Activated T-cell treated with anti-CD3 and anti-CD28 coated beads, Interleukin-2, amount 50 U/mL, for 24 hours (primary cell): ENCODE measurements around the gene MEIS2.

Experiments
- DNase-seq: peaks from one replicate; pipeline ENCODE4 v3.0.0-alpha.2; 2020
- H3K27ac Mint-ChIP-seq: 2 replicates; pipeline ENCODE4 v1.8.0; 2020; ENCODE audit warnings: mild to moderate bottlenecking, mixed read lengths
- H3K27me3 Mint-ChIP-seq: 2 replicates; pipeline ENCODE4 v1.8.0; 2020; ENCODE audit warnings: mixed read lengths
- H3K36me3 Mint-ChIP-seq: 2 replicates; pipeline ENCODE4 v1.8.0; 2020; ENCODE audit warnings: low read depth, mixed read lengths
- H3K4me1 Mint-ChIP-seq: 2 replicates; pipeline ENCODE4 v1.8.0; 2020; ENCODE audit warnings: low read depth, mixed read lengths
- H3K4me3 Mint-ChIP-seq: 2 replicates; pipeline ENCODE4 v1.8.0; 2020; ENCODE audit warnings: mild to moderate bottlenecking, moderate library complexity, mixed read lengths
- H3K9me3 Mint-ChIP-seq: 2 replicates; pipeline ENCODE4 v1.8.0; 2020; ENCODE audit warnings: mixed read lengths

MEIS2 gene

GRCh38 chr15:37014137-37014536, 86.2 kb downstream of the MEIS2 start:
- Mint-ChIP-seq H3K27ac (no peak overlapping the region), H3K4me3 (no peak overlapping the region), H3K36me3 (no peaks in the 10 kb centered on the region), H3K4me1 (no peaks in the 10 kb centered on the region), H3K27me3 (peaks cover 3% of the 10 kb centered on the region), H3K9me3 (no peaks in the 10 kb centered on the region)
- DNase-seq = no peak

GRCh38 chr15:37010595-37010994, 89.8 kb downstream of the MEIS2 start:
- Mint-ChIP-seq H3K4me3 (no peak overlapping the region), H3K9me3 (no peaks in the 10 kb centered on the region), H3K36me3 (no peaks in the 10 kb centered on the region), H3K27me3 (peaks cover 3% of the 10 kb centered on the region), H3K4me1 (no peaks in the 10 kb centered on the region), H3K27ac (no peak overlapping the region)
- no peak for DNase-seq

- no peaks in the 10 kb centered on the region for H3K36me3 Mint-ChIP-seq
- H3K27me3 Mint-ChIP-seq = peaks cover 3% of the 10 kb centered on the region
- no peak for DNase-seq
- H3K27ac Mint-ChIP-seq = no peak overlapping the region
- H3K4me1 Mint-ChIP-seq = no peaks in the 10 kb centered on the region
- peaks cover 3% of the 10 kb centered on the region for H3K9me3 Mint-ChIP-seq
- no peak overlapping the region for H3K4me3 Mint-ChIP-seq
These were observed 91.1 kb downstream of the MEIS2 start for GRCh38 chr15:37009288-37009687.

DNA sequence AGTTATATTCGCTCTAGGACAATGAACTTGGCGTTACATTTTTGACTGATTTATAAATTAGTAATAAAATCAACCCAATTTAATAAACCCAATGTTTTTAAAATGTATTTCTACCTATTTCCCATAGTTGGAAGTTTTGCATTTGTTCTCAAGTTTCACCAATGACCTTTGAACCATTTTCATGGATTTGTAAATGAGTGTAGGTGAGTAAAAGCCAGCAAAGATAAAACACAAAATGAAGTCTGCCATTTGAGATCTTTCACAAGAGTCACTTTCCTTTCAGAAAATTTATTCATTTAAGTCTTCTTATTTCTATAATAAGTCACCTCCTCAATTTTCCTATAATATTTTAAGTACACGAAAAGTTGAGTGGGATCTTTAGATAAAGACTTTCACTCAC, 92.1 kb downstream of the MEIS2 start:
- Mint-ChIP-seq H3K27me3 (no peaks in the 10 kb centered on the region), H3K36me3 (no peaks in the 10 kb centered on the region), H3K9me3 (peaks cover 3% of the 10 kb centered on the region), H3K27ac (no peak overlapping the region), H3K4me3 (no peak overlapping the region), H3K4me1 (no peaks in the 10 kb centered on the region)
- no peak for DNase-seq

DNA sequence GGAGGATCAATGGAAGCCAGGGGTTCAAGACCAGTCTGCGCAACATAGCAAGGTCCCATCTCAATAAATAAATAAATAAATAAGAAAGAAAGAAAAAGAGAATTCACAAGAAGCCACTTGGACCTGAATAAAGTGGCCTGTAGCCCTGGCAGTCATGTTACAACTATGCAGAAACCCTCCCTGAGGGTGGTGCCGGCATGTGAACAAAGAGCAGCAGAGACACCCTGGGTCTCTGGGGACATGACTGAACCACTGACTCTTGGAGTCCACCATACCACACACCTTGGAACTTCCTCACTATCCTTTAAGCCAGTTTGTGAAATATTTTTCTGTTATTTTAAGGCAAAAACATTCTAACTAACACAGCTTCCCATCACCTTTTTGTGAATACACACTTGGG, 93.0 kb downstream of the MEIS2 start:
- Mint-ChIP-seq H3K9me3 (peaks cover 3% of the 10 kb centered on the region), H3K36me3 (no peaks in the 10 kb centered on the region), H3K4me3 (no peak overlapping the region), H3K4me1 (no peaks in the 10 kb centered on the region), H3K27ac (no peak overlapping the region), H3K27me3 (no peaks in the 10 kb centered on the region)
- DNase-seq = no peak

DNA sequence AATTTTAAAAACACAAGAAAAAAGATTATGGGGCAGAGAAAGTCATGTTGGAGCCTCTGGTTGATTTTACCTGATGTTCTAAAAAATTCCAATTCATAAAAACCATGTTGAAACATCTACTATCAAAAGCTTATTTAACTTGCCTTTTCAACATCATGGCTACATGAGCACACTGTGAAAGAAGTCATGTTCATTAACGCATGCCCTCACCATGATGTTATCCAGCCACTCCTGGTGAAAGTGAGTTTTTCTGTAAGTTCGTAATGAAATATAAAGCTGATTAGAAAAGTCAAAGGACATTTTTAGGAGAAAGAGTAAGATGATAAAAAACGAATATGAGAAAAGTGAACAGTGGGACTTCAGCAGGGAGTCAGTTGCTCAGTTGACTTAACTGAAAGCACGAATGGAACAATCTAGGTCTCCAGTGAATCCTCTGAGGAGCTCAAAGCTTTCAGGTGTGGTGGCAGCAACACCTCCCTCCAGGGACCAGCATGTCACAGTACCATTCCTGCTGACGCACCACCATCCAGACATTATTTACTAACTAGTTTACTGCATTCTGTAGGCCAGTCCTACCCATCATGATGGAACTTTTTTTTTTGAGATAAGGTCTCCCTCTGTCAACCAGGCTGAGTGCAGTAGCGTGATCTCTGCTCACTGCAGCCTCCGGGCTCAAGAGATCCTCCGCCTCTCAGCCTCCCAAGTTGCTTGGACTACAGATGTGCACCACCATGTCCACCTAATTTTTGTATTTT, 95.2 kb downstream of the MEIS2 start:
- Mint-ChIP-seq H3K27ac (no peak overlapping the region), H3K4me3 (no peak overlapping the region), H3K4me1 (no peaks in the 10 kb centered on the region), H3K9me3 (peaks cover 3% of the 10 kb centered on the region), H3K27me3 (no peaks in the 10 kb centered on the region), H3K36me3 (no peaks in the 10 kb centered on the region)
- DNase-seq = no peak

DNA sequence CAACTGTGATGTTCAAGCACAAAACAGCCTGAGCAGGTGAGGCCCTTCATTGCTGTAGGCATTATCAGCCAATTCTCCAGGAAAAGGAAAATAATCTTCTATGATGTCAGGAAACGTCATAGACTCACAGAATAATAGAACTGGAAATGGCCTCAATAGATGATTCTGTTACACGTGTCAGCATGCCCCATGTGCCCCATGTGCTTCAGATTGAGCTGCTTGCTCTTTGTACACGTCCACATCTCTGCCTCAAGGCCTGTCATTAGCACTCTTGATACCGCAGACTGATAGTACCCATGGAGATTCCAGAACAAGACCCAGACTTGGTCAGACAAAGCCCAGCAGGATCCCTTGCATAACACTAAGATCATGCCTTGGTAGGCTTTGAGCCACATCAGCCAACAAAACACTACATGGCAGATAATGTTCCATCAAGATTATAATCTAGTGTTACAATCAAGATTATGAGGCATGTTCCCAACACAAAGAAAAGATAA, 95.9 kb downstream of the MEIS2 start:
- H3K9me3 Mint-ChIP-seq = peaks cover 3% of the 10 kb centered on the region
- no peak overlapping the region for H3K4me3 Mint-ChIP-seq
- H3K27ac Mint-ChIP-seq = no peak overlapping the region
- no peak for DNase-seq
- H3K36me3 Mint-ChIP-seq = no peaks in the 10 kb centered on the region
- no peaks in the 10 kb centered on the region for H3K4me1 Mint-ChIP-seq
- H3K27me3 Mint-ChIP-seq = no peaks in the 10 kb centered on the region

- H3K36me3 Mint-ChIP-seq = no peaks in the 10 kb centered on the region
- H3K4me1 Mint-ChIP-seq = no peaks in the 10 kb centered on the region
- no peak overlapping the region for H3K27ac Mint-ChIP-seq
- no peak overlapping the region for H3K4me3 Mint-ChIP-seq
- peaks cover 3% of the 10 kb centered on the region for H3K9me3 Mint-ChIP-seq
- DNase-seq = no peak
- H3K27me3 Mint-ChIP-seq = no peaks in the 10 kb centered on the region
These were observed 98.2 kb downstream of the MEIS2 start for GRCh38 chr15:37002041-37002672.

DNA sequence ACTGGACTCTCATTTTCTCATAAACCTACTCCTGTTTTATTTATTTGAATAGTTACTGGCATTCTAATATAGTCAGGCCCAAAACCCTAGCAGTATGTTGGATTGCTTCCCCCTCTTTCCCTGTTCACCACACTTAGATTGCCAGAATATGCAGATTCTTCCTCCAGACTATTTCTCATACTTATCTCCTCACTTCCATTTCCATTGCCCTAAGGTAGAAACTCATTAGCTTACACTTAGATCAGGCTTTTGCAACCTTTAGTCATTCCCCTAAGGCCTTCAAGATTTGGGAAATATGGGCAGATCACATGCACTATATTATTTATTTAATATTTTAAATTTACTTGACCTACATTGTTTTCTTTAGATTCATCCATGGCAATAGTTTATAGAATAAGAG, 98.9 kb downstream of the MEIS2 start:
- Mint-ChIP-seq H3K36me3 (no peaks in the 10 kb centered on the region), H3K9me3 (peaks cover 3% of the 10 kb centered on the region)

GRCh38 chr15:36999778-37000177, 100.6 kb downstream of the MEIS2 start:
- Mint-ChIP-seq H3K4me1 (no peaks in the 10 kb centered on the region), H3K4me3 (no peak overlapping the region), H3K27me3 (no peaks in the 10 kb centered on the region), H3K9me3 (peaks cover 3% of the 10 kb centered on the region), H3K36me3 (no peaks in the 10 kb centered on the region), H3K27ac (no peak overlapping the region)
- DNase-seq = no peak

More for the DNA sequence above, 98.9 kb downstream of the MEIS2 start:
- H3K27me3 Mint-ChIP-seq = no peaks in the 10 kb centered on the region
- H3K27ac Mint-ChIP-seq = no peak overlapping the region
- no peaks in the 10 kb centered on the region for H3K4me1 Mint-ChIP-seq
- no peak for DNase-seq
- no peak overlapping the region for H3K4me3 Mint-ChIP-seq

DNA sequence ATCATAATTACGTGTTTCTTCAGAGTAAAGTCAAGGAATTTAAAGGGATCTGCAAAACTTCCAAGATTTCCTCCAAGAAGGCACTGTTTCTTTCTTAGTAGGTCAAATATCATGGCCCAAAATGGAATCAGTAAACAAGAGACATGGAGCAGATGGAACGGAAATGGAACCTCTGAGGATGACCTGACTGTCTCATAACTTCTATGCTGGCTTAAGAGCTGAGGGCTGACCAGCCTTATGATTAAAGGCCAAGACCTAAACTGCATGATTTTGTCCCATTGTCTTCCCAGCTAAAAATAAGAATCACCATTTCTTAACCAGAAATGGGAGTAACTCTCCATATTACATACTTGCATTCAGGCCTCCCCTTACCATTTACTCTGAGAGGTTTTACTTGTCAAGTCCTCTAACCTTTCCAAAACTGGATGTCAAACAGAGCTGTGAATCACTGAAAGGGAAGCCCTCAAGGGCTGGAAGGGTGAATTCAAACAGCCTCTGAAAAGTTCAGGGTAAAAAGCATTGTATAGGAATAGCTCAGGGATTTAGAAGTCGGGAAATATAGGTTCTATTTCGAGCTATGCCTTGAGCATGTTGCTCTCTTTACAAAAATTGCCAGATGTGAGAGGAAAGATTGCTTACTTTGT, 103.7 kb downstream of the MEIS2 start:
- no peak overlapping the region for H3K4me3 Mint-ChIP-seq
- no peaks in the 10 kb centered on the region for H3K36me3 Mint-ChIP-seq
- H3K9me3 Mint-ChIP-seq = no peaks in the 10 kb centered on the region
- H3K27me3 Mint-ChIP-seq = no peaks in the 10 kb centered on the region
- DNase-seq = no peak
- no peak overlapping the region for H3K27ac Mint-ChIP-seq
- no peaks in the 10 kb centered on the region for H3K4me1 Mint-ChIP-seq

DNA sequence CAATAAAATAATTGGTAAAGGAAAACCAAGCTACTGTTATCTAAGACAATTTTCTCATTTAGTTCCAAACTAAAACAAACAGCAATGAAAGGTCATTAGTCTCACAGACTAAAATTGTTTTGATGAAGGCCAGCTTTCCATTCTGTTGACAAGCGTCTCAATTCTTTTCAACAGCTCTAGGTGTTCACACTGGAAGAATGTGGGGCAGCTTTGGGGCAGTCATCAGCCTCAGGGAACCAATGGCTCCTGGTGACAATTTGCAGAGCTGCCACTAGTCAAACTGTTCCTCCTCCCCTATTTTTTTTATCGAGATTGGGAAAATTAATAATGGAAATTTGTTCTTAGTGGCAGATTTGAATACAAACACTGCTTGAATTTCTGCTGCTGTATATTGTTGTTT, 104.2 kb downstream of the MEIS2 start:
- H3K4me1 Mint-ChIP-seq = no peaks in the 10 kb centered on the region
- no peak overlapping the region for H3K4me3 Mint-ChIP-seq
- H3K9me3 Mint-ChIP-seq = no peaks in the 10 kb centered on the region
- DNase-seq = no peak
- no peaks in the 10 kb centered on the region for H3K27me3 Mint-ChIP-seq
- no peak overlapping the region for H3K27ac Mint-ChIP-seq
- no peaks in the 10 kb centered on the region for H3K36me3 Mint-ChIP-seq

GRCh38 chr15:36994790-36995189, 105.6 kb downstream of the MEIS2 start:
- Mint-ChIP-seq H3K36me3 (no peaks in the 10 kb centered on the region), H3K9me3 (no peaks in the 10 kb centered on the region), H3K4me3 (no peak overlapping the region), H3K4me1 (no peaks in the 10 kb centered on the region), H3K27me3 (no peaks in the 10 kb centered on the region), H3K27ac (no peak overlapping the region)
- no peak for DNase-seq

DNA sequence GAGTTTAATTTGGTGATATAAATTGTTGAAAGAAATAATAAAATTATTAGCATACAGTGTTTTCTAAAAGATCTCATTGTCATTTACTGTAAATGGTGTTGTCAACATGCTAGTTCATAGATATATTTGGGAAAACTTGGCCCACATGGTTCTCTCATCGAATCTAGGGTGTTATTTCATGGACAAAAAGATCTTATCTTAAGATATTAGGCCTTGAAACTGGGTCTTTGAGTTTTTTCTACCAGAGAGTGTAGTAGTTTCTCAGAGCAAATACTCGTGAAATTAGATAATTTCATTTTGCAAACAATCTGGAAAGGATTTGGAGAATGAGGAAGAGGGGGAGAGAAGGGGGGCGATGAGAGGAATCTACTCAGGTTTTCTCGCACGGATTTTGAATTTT, 107.9 kb downstream of the MEIS2 start:
- no peak for DNase-seq

GRCh38 chr15:36988947-36989346, 111.4 kb downstream of the MEIS2 start:
- Mint-ChIP-seq H3K4me1 (no peaks in the 10 kb centered on the region), H3K9me3 (peaks cover 20% of the 10 kb centered on the region), H3K27ac (no peak overlapping the region), H3K4me3 (no peak overlapping the region), H3K27me3 (peaks cover 5% of the 10 kb centered on the region), H3K36me3 (no peaks in the 10 kb centered on the region)
- no peak for DNase-seq

More for the DNA sequence above, 107.9 kb downstream of the MEIS2 start:
- no peaks in the 10 kb centered on the region for H3K9me3 Mint-ChIP-seq
- H3K27ac Mint-ChIP-seq = no peak overlapping the region
- H3K4me3 Mint-ChIP-seq = no peak overlapping the region
- H3K4me1 Mint-ChIP-seq = no peaks in the 10 kb centered on the region
- H3K36me3 Mint-ChIP-seq = no peaks in the 10 kb centered on the region
- peaks cover 3% of the 10 kb centered on the region for H3K27me3 Mint-ChIP-seq
